ENCODE measurements around the gene STXBP1. TPM values are rescaled to one million over a fixed set of nuclear protein-coding genes. Genes with fewer than 3 reads are reported as not detected.

The STXBP1 gene
- total and polyA plus RNA-seq, 2 of the 8 experiments (the other 6 are each of a cell fraction or from before 2014, with no cell fraction given), result 11.5 to 60.9 TPM

GRCh38 chr9:127642082-127642740 lies 30.1 kb downstream of the STXBP1 start (continued):
- no peak for TF ChIP-seq SIRT6 (IDR thresholded peaks at IDR 0.05; ENCODE audit: low read length)
- no peak for TF ChIP-seq NANOG (IDR thresholded peaks at IDR 0.05; ENCODE audit: insufficient read depth, low read depth, low read length, poor library complexity, severe bottlenecking)
- no peak for TF ChIP-seq JUND (IDR thresholded peaks at IDR 0.05; ENCODE audit: low read length)
- no peak for TF ChIP-seq TAF1 (IDR thresholded peaks at IDR 0.05; ENCODE audit: low read depth, low read length)
- no peak for TF ChIP-seq BCL11A (IDR thresholded peaks at IDR 0.05; ENCODE audit: low read depth in 2 of 2, low read length in 2 of 2)
